SK-N-SH treated with all-trans-retinoic acid at 6 μM for 48 hours (cell line): ENCODE data around the gene SYVN1.

Source experiments
- ARNTL ChIP-seq: fragments of 450-650 bp; formaldehyde crosslinking; IDR thresholded peaks from 2 replicates; pipeline ENCODE4 v1.5.0; 2020; ENCODE audit warnings: low read depth, mild to moderate bottlenecking, moderate library complexity, borderline replicate concordance
- CREB5 ChIP-seq: fragments of 250-450 bp; sonication (Bioruptor Pico); IDR thresholded peaks from 2 replicates; pipeline ENCODE4 v1.5.1; 2020; ENCODE audit warnings: low read depth, mild to moderate bottlenecking, moderate library complexity
- CSRNP3 ChIP-seq: fragments of 250-450 bp; sonication (Bioruptor Pico); IDR thresholded peaks from 2 replicates; pipeline ENCODE4 v1.5.1; 2021; ENCODE audit warnings: mild to moderate bottlenecking, moderate library complexity
- OSR1 ChIP-seq: fragments of 250-450 bp; sonication (Bioruptor Pico); IDR thresholded peaks from 2 replicates; pipeline ENCODE4 v1.8.0; 2022; ENCODE audit warnings: moderate library complexity, mild to moderate bottlenecking, inconsistent platforms
- PPARA ChIP-seq: fragments of 250-450 bp; sonication (Bioruptor Pico); IDR thresholded peaks from 2 replicates; pipeline ENCODE4 v1.5.0; 2020; ENCODE audit warnings: mild to moderate bottlenecking, borderline replicate concordance
- TSHZ2 ChIP-seq: fragments of 250-450 bp; sonication (Bioruptor Pico); IDR thresholded peaks from 2 replicates; pipeline ENCODE4 v1.5.0; 2020; ENCODE audit warnings: mild to moderate bottlenecking, moderate library complexity
- ZC3H10 ChIP-seq: fragments of 250-450 bp; sonication (Bioruptor Pico); IDR thresholded peaks from 2 replicates; pipeline ENCODE4 v1.5.1; 2021; ENCODE audit warnings: mild to moderate bottlenecking, moderate library complexity
- ZFP3 ChIP-seq: fragments of 250-450 bp; sonication (Bioruptor Pico); IDR thresholded peaks from 2 replicates; pipeline ENCODE4 v1.5.0; 2020; ENCODE audit warnings: mild to moderate bottlenecking, moderate library complexity
- ZFP30 ChIP-seq: fragments of 450-650 bp; formaldehyde crosslinking; IDR thresholded peaks from 2 replicates; pipeline ENCODE4 v1.5.0; 2022; ENCODE audit warnings: mild to moderate bottlenecking, moderate library complexity
- ZNF565 ChIP-seq: fragments of 450-650 bp; formaldehyde crosslinking; conservative IDR thresholded peaks from 2 replicates; pipeline ENCODE4 v1.5.0; 2020; ENCODE audit warnings: low read depth, mild to moderate bottlenecking, moderate library complexity
- ZNF70 ChIP-seq: fragments of 450-650 bp; formaldehyde crosslinking; IDR thresholded peaks from 2 replicates; pipeline ENCODE4 v1.5.0; 2020; ENCODE audit warnings: mild to moderate bottlenecking, moderate library complexity
- TF ChIP-seq, protein P1 (sequence below): fragments of 250-450 bp; sonication (Bioruptor Pico); IDR thresholded peaks from 2 replicates; pipeline ENCODE4 v1.8.0; 2020; ENCODE audit warnings: mild to moderate bottlenecking, moderate library complexity, borderline replicate concordance
- TF ChIP-seq, protein P2 (sequence below): fragments of 250-450 bp; sonication (Bioruptor Pico); IDR thresholded peaks from 2 replicates; pipeline ENCODE4 v1.8.0; 2021; ENCODE audit warnings: low read depth, mild to moderate bottlenecking, moderate library complexity, borderline replicate concordance

DNA sequence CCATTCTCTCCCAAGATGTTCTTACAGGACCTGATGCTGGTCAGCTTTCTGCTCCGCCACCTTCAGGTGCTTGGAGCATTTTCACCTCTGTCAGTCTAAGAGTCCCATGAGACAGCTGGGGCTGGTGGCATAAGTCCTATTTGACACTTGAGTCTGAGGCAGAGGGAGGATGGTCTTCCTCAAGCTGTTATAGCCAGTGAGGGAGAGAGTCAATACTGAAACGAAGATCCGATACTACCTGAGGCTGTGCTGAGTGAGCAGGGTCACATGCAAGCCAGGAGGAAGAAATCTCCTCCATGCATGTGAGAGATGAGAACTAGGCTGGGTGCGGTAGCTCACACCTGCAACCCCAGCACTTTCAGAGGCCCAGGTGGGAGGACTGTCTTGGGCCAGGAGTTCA is 44.7 kb downstream of the SYVN1 start:
- TF ChIP-seq, protein P1, sequence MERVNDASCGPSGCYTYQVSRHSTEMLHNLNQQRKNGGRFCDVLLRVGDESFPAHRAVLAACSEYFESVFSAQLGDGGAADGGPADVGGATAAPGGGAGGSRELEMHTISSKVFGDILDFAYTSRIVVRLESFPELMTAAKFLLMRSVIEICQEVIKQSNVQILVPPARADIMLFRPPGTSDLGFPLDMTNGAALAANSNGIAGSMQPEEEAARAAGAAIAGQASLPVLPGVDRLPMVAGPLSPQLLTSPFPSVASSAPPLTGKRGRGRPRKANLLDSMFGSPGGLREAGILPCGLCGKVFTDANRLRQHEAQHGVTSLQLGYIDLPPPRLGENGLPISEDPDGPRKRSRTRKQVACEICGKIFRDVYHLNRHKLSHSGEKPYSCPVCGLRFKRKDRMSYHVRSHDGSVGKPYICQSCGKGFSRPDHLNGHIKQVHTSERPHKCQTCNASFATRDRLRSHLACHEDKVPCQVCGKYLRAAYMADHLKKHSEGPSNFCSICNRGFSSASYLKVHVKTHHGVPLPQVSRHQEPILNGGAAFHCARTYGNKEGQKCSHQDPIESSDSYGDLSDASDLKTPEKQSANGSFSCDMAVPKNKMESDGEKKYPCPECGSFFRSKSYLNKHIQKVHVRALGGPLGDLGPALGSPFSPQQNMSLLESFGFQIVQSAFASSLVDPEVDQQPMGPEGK (CRISPR knock-in tag), result no peak
- TF ChIP-seq ARNTL (no peak), ZC3H10 (no peak), TSHZ2 (CRISPR knock-in tag) (no peak), PPARA (CRISPR knock-in tag) (no peak), ZNF565 (CRISPR knock-in tag) (no peak), CREB5 (CRISPR knock-in tag) (no peak), ZFP3 (no peak), CSRNP3 (CRISPR knock-in tag) (no peak), OSR1 (CRISPR knock-in tag) (no peak), ZNF70 (CRISPR knock-in tag) (no peak), ZFP30 (CRISPR knock-in tag) (no peak)
- TF ChIP-seq, protein P2, sequence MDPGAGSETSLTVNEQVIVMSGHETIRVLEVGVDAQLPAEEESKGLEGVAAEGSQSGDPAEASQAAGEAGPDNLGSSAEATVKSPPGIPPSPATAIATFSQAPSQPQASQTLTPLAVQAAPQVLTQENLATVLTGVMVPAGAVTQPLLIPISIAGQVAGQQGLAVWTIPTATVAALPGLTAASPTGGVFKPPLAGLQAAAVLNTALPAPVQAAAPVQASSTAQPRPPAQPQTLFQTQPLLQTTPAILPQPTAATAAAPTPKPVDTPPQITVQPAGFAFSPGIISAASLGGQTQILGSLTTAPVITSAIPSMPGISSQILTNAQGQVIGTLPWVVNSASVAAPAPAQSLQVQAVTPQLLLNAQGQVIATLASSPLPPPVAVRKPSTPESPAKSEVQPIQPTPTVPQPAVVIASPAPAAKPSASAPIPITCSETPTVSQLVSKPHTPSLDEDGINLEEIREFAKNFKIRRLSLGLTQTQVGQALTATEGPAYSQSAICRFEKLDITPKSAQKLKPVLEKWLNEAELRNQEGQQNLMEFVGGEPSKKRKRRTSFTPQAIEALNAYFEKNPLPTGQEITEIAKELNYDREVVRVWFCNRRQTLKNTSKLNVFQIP, result no peak
